MM.1S (cell line): ENCODE results near the gene NGEF.

ENCODE experiments used
- DNase-seq: peaks from one replicate; pipeline ENCODE4 v3.0.0-alpha.2; 2015
- H2AFZ ChIP-seq: fragments of 300-600 bp; sonication (generic); 2 replicates; pipeline ENCODE4 v1.6.0; 2016; ENCODE audit warnings: antibody characterized with exemption, low read length
- H3F3A ChIP-seq: fragments of 300-600 bp; sonication (generic); 2 replicates; pipeline ENCODE4 v1.6.1; 2016; ENCODE audit warnings: mild to moderate bottlenecking, antibody characterized with exemption, low read length, moderate library complexity, mixed read lengths; ENCODE audit not compliant: insufficient read depth
- H3K27ac ChIP-seq: fragments of 300-600 bp; sonication (generic); 2 replicates; pipeline ENCODE4 v1.5.1; 2016; ENCODE audit warnings: mild to moderate bottlenecking, low read length
- H3K27me3 ChIP-seq: fragments of 300-600 bp; sonication (generic); replicated peaks from 2 replicates; pipeline ENCODE4 v1.6.0; 2016; ENCODE audit warnings: low read length; ENCODE audit not compliant: insufficient read depth
- H3K36me3 ChIP-seq: fragments of 300-600 bp; sonication (generic); replicated peaks from 2 replicates; pipeline ENCODE4 v1.6.1; 2016; ENCODE audit warnings: mild to moderate bottlenecking, low read length, mixed read lengths; ENCODE audit not compliant: insufficient read depth
- H3K4me1 ChIP-seq: fragments of 300-600 bp; sonication (generic); 2 replicates; pipeline ENCODE4 v1.6.1; 2016; ENCODE audit warnings: low read length, mixed read lengths
- H3K4me2 ChIP-seq: fragments of 300-600 bp; sonication (generic); 2 replicates; pipeline ENCODE4 v1.6.0; 2016; ENCODE audit warnings: low read depth, low read length
- H3K4me3 ChIP-seq: fragments of 300-600 bp; sonication (generic); 2 replicates; pipeline ENCODE4 v1.5.1; 2016; ENCODE audit warnings: low read length, mixed read lengths
- H3K79me2 ChIP-seq: fragments of 300-600 bp; sonication (generic); 2 replicates; pipeline ENCODE4 v1.6.1; 2016; ENCODE audit warnings: mixed run types, low read length, mixed read lengths
- H3K9ac ChIP-seq: fragments of 300-600 bp; sonication (generic); 2 replicates; pipeline ENCODE4 v1.6.1; 2016; ENCODE audit warnings: low read length, mixed read lengths
- H3K9me2 ChIP-seq: fragments of 300-600 bp; sonication (generic); replicated peaks from 2 replicates; pipeline ENCODE4 v1.6.1; 2016; ENCODE audit warnings: mild to moderate bottlenecking, low read length, mixed read lengths; ENCODE audit not compliant: insufficient read depth
- H3K9me3 ChIP-seq: fragments of 300-600 bp; sonication (generic); replicated peaks from 2 replicates; pipeline ENCODE4 v1.6.1; 2016; ENCODE audit warnings: mild to moderate bottlenecking, low read length, mixed read lengths; ENCODE audit not compliant: insufficient read depth
- H4K20me1 ChIP-seq: fragments of 300-600 bp; sonication (generic); 2 replicates; pipeline ENCODE4 v1.6.1; 2016; ENCODE audit warnings: mild to moderate bottlenecking, low read length, moderate library complexity, mixed read lengths; ENCODE audit not compliant: insufficient read depth
- CTCF ChIP-seq: fragments of 300-600 bp; sonication (generic); IDR thresholded peaks from 2 replicates; pipeline ENCODE4 v1.5.1; 2016; ENCODE audit warnings: antibody characterized with exemption, low read length, mixed read lengths
- EZH2 ChIP-seq: fragments of 300-600 bp; sonication (generic); optimal IDR thresholded peaks from 2 replicates; pipeline ENCODE3; 2017; ENCODE audit warnings: low read depth, mild to moderate bottlenecking, antibody characterized with exemption, low read length, mixed read lengths
- EZH2phosphoT487 ChIP-seq: fragments of 300-600 bp; sonication (generic); IDR thresholded peaks from 2 replicates; pipeline ENCODE4 v1.6.1; 2018; ENCODE audit warnings: antibody characterized with exemption, low read length

The NGEF gene

GRCh38 chr2:233023761-233024410 is 10.8 kb upstream of the NGEF start:
- no peaks in the 10 kb centered on the region for H3K79me2 ChIP-seq
- no peaks in the 10 kb centered on the region for H4K20me1 ChIP-seq
- H3K4me2 ChIP-seq, result no peak overlapping the region
- no peaks in the 10 kb centered on the region for H3K4me1 ChIP-seq
- no peak overlapping the region for H2AFZ ChIP-seq
- no peaks in the 10 kb centered on the region for H3K36me3 ChIP-seq
- H3K9ac ChIP-seq, result no peak overlapping the region
- no peak for DNase-seq
- no peak overlapping the region for H3K4me3 ChIP-seq
- no peaks in the 10 kb centered on the region for H3K27me3 ChIP-seq
- TF ChIP-seq CTCF (no peak), EZH2 (no peak), EZH2phosphoT487 (no peak)
- H3K27ac ChIP-seq, result no peak overlapping the region
- H3K9me2 ChIP-seq, result no peaks in the 10 kb centered on the region
- no peaks in the 10 kb centered on the region for H3K9me3 ChIP-seq
- no peaks in the 10 kb centered on the region for H3F3A ChIP-seq

- no peak overlapping the region for H3K4me3 ChIP-seq
These were observed 10.1 kb upstream of the NGEF start for GRCh38 chr2:233023007-233023760.

GRCh38 chr2:233022561-233022960 is 9.5 kb upstream of the NGEF start:
- Histone ChIP-seq H3F3A (no peaks in the 10 kb centered on the region), H3K9ac (no peak overlapping the region), H3K36me3 (no peaks in the 10 kb centered on the region), H4K20me1 (no peaks in the 10 kb centered on the region), H3K9me2 (no peaks in the 10 kb centered on the region), H3K4me3 (no peak overlapping the region), H3K4me1 (no peaks in the 10 kb centered on the region), H3K4me2 (no peak overlapping the region), H3K79me2 (no peaks in the 10 kb centered on the region), H3K9me3 (no peaks in the 10 kb centered on the region), H3K27ac (no peak overlapping the region), H2AFZ (no peak overlapping the region), H3K27me3 (no peaks in the 10 kb centered on the region)
- DNase-seq, result no peak
- TF ChIP-seq EZH2phosphoT487 (no peak), EZH2 (no peak), CTCF (no peak)

More at GRCh38 chr2:233023007-233023760, 10.1 kb upstream of the NGEF start:
- no peak overlapping the region for H3K4me2 ChIP-seq
- H3K79me2 ChIP-seq, result no peaks in the 10 kb centered on the region
- TF ChIP-seq EZH2phosphoT487 (no peak), EZH2 (no peak), CTCF (no peak)
- no peak overlapping the region for H3K27ac ChIP-seq
- H3F3A ChIP-seq, result no peaks in the 10 kb centered on the region
- H2AFZ ChIP-seq, result no peak overlapping the region
- H3K36me3 ChIP-seq, result no peaks in the 10 kb centered on the region
- no peaks in the 10 kb centered on the region for H3K4me1 ChIP-seq
- H3K9ac ChIP-seq, result no peak overlapping the region
- no peak for DNase-seq
- H4K20me1 ChIP-seq, result no peaks in the 10 kb centered on the region
- no peaks in the 10 kb centered on the region for H3K9me2 ChIP-seq
- H3K9me3 ChIP-seq, result no peaks in the 10 kb centered on the region
- H3K27me3 ChIP-seq, result no peaks in the 10 kb centered on the region
